MM.1S (cell line): Measurements from ENCODE around the gene FARP1.

Experiments used
- DNase-seq: peaks from one replicate; pipeline ENCODE4 v3.0.0-alpha.2; 2015
- H2AFZ ChIP-seq: fragments of 300-600 bp; sonication (generic); 2 replicates; pipeline ENCODE4 v1.6.0; 2016; ENCODE audit warnings: antibody characterized with exemption, low read length
- H3F3A ChIP-seq: fragments of 300-600 bp; sonication (generic); 2 replicates; pipeline ENCODE4 v1.6.1; 2016; ENCODE audit warnings: mild to moderate bottlenecking, antibody characterized with exemption, low read length, moderate library complexity, mixed read lengths; ENCODE audit not compliant: insufficient read depth
- H3K27ac ChIP-seq: fragments of 300-600 bp; sonication (generic); 2 replicates; pipeline ENCODE4 v1.5.1; 2016; ENCODE audit warnings: mild to moderate bottlenecking, low read length
- H3K27me3 ChIP-seq: fragments of 300-600 bp; sonication (generic); replicated peaks from 2 replicates; pipeline ENCODE4 v1.6.0; 2016; ENCODE audit warnings: low read length; ENCODE audit not compliant: insufficient read depth
- H3K36me3 ChIP-seq: fragments of 300-600 bp; sonication (generic); replicated peaks from 2 replicates; pipeline ENCODE4 v1.6.1; 2016; ENCODE audit warnings: mild to moderate bottlenecking, low read length, mixed read lengths; ENCODE audit not compliant: insufficient read depth
- H3K4me1 ChIP-seq: fragments of 300-600 bp; sonication (generic); 2 replicates; pipeline ENCODE4 v1.6.1; 2016; ENCODE audit warnings: low read length, mixed read lengths
- H3K4me2 ChIP-seq: fragments of 300-600 bp; sonication (generic); 2 replicates; pipeline ENCODE4 v1.6.0; 2016; ENCODE audit warnings: low read depth, low read length
- H3K4me3 ChIP-seq: fragments of 300-600 bp; sonication (generic); 2 replicates; pipeline ENCODE4 v1.5.1; 2016; ENCODE audit warnings: low read length, mixed read lengths
- H3K79me2 ChIP-seq: fragments of 300-600 bp; sonication (generic); 2 replicates; pipeline ENCODE4 v1.6.1; 2016; ENCODE audit warnings: mixed run types, low read length, mixed read lengths
- H3K9ac ChIP-seq: fragments of 300-600 bp; sonication (generic); 2 replicates; pipeline ENCODE4 v1.6.1; 2016; ENCODE audit warnings: low read length, mixed read lengths
- H3K9me2 ChIP-seq: fragments of 300-600 bp; sonication (generic); replicated peaks from 2 replicates; pipeline ENCODE4 v1.6.1; 2016; ENCODE audit warnings: mild to moderate bottlenecking, low read length, mixed read lengths; ENCODE audit not compliant: insufficient read depth
- H3K9me3 ChIP-seq: fragments of 300-600 bp; sonication (generic); replicated peaks from 2 replicates; pipeline ENCODE4 v1.6.1; 2016; ENCODE audit warnings: mild to moderate bottlenecking, low read length, mixed read lengths; ENCODE audit not compliant: insufficient read depth
- H4K20me1 ChIP-seq: fragments of 300-600 bp; sonication (generic); 2 replicates; pipeline ENCODE4 v1.6.1; 2016; ENCODE audit warnings: mild to moderate bottlenecking, low read length, moderate library complexity, mixed read lengths; ENCODE audit not compliant: insufficient read depth
- EZH2 ChIP-seq: fragments of 300-600 bp; sonication (generic); optimal IDR thresholded peaks from 2 replicates; pipeline ENCODE3; 2017; ENCODE audit warnings: low read depth, mild to moderate bottlenecking, antibody characterized with exemption, low read length, mixed read lengths
- EZH2phosphoT487 ChIP-seq: fragments of 300-600 bp; sonication (generic); IDR thresholded peaks from 2 replicates; pipeline ENCODE4 v1.6.1; 2018; ENCODE audit warnings: antibody characterized with exemption, low read length
- TF ChIP-seq, protein P1 (sequence below): fragments of 300-600 bp; sonication (generic); IDR thresholded peaks from 2 replicates; pipeline ENCODE4 v1.5.1; 2016; ENCODE audit warnings: antibody characterized with exemption, low read length, mixed read lengths

FARP1 gene

DNA sequence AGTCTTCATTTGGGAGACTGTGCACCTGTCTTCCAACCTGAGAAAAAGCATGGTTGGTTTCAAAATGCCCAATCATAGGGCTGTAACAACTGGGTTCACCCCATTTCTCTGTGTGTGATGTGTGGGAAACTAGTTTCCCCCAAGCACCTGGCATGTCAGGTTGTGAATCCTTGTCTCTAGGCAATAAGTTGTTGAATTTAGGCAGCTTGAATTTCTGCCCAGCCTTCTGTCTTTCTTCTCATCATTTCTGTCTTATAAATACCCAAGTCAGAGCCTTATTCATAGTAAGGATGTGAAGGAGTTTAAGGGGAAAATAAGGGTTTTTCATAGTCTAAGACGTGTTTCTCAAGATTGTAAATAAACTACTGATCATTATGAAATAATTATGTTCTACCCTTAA is 204.9 kb downstream of the FARP1 start:
- Histone ChIP-seq H3K4me2 (no peak overlapping the region), H3K9ac (no peak overlapping the region), H3K9me2 (no peaks in the 10 kb centered on the region), H3F3A (no peaks in the 10 kb centered on the region), H3K36me3 (no peaks in the 10 kb centered on the region), H2AFZ (no peak overlapping the region), H3K27me3 (no peaks in the 10 kb centered on the region), H4K20me1 (no peaks in the 10 kb centered on the region), H3K27ac (no peak overlapping the region), H3K4me1 (no peaks in the 10 kb centered on the region), H3K79me2 (no peaks in the 10 kb centered on the region), H3K4me3 (no peak overlapping the region), H3K9me3 (no peaks in the 10 kb centered on the region)
- TF ChIP-seq EZH2phosphoT487 (no peak), EZH2 (no peak)
- TF ChIP-seq, protein P1, sequence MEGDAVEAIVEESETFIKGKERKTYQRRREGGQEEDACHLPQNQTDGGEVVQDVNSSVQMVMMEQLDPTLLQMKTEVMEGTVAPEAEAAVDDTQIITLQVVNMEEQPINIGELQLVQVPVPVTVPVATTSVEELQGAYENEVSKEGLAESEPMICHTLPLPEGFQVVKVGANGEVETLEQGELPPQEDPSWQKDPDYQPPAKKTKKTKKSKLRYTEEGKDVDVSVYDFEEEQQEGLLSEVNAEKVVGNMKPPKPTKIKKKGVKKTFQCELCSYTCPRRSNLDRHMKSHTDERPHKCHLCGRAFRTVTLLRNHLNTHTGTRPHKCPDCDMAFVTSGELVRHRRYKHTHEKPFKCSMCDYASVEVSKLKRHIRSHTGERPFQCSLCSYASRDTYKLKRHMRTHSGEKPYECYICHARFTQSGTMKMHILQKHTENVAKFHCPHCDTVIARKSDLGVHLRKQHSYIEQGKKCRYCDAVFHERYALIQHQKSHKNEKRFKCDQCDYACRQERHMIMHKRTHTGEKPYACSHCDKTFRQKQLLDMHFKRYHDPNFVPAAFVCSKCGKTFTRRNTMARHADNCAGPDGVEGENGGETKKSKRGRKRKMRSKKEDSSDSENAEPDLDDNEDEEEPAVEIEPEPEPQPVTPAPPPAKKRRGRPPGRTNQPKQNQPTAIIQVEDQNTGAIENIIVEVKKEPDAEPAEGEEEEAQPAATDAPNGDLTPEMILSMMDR, result no peak
- DNase-seq, result no peak

DNA sequence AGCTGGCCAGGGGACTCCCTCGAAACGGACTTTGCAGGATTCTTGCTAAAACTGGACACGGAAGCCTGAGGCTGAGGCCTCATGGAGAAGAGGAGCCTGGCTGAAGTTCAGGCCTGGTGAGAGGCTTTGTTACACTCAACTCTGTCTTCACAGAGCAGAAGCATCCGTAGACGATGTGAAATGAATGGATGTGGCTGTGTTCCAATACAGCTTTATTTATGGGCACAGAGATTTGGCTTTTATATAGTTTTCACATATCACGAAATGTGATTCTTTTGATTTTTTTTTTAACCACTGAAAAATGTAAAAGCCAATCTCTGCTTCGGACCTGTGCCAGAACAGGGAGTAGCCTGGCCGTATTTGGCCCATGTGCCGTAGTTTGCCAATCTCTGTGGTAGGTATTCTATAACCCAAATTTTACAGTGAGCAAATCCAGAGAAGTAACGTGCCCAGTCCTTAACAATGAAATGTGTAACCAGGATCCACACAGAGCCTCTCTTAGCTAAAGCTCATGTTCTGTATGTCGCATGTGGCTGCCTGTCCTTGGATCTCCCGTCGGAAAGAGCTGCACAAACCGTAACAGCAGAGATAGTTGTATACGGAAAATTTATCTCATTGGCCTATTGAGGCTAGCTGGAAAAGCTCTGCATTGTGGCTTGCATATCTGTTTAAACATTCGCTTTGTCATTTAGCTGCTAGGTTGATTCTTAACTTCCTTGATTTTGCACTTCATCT is 205.7 kb downstream of the FARP1 start:
- Histone ChIP-seq H3K9me2 (no peaks in the 10 kb centered on the region), H3K27me3 (no peaks in the 10 kb centered on the region), H3K79me2 (no peaks in the 10 kb centered on the region), H3K4me1 (no peaks in the 10 kb centered on the region), H3K27ac (no peak overlapping the region), H3F3A (no peaks in the 10 kb centered on the region), H4K20me1 (no peaks in the 10 kb centered on the region), H3K9me3 (no peaks in the 10 kb centered on the region), H3K36me3 (no peaks in the 10 kb centered on the region), H2AFZ (no peak overlapping the region), H3K4me3 (no peak overlapping the region), H3K4me2 (no peak overlapping the region), H3K9ac (no peak overlapping the region)
- TF ChIP-seq EZH2, result no peak
- DNase-seq, result no peak

- DNase-seq, result no peak
Measured at GRCh38 chr13:98349731-98350305, 206.9 kb downstream of the FARP1 start.

More at GRCh38 chr13:98349731-98350305, 206.9 kb downstream of the FARP1 start:
- H3K9ac ChIP-seq, result no peak overlapping the region
- no peaks in the 10 kb centered on the region for H3K27me3 ChIP-seq
- H3K4me3 ChIP-seq, result no peak overlapping the region
- H3K9me2 ChIP-seq, result no peaks in the 10 kb centered on the region
- no peaks in the 10 kb centered on the region for H3K79me2 ChIP-seq
- no peaks in the 10 kb centered on the region for H3K4me1 ChIP-seq
- no peaks in the 10 kb centered on the region for H4K20me1 ChIP-seq
- no peak overlapping the region for H3K27ac ChIP-seq
- no peaks in the 10 kb centered on the region for H3K9me3 ChIP-seq
- TF ChIP-seq EZH2 (no peak), EZH2phosphoT487 (no peak)
- TF ChIP-seq, protein P1, result no peak
- H3K4me2 ChIP-seq, result no peak overlapping the region
- H3F3A ChIP-seq, result no peaks in the 10 kb centered on the region
- H3K36me3 ChIP-seq, result no peaks in the 10 kb centered on the region
- H2AFZ ChIP-seq, result no peak overlapping the region
